PC-9 (cell line): Measurements from ENCODE around the gene ENSA. TPM values are rescaled to one million over a fixed set of nuclear protein-coding genes. Genes with fewer than 3 reads are reported as not detected.
"Not testable (repeated sequence)": the region's sequence is repeated elsewhere in the genome, so short reads cannot be mapped to it uniquely, and the experiment has no call there.

ENCODE experiments used
- BruUV-seq: library from RNA; stranded (reverse); fragments of 400-500 nt; replicated peaks from 2 replicates; lab custom pipeline; 2021; lab: Mats Ljungman, UMichigan
- CTCF ChIA-PET: fragments of 300-600 bp; sonication (Branson Sonifier 250); formaldehyde crosslinking; loops from one replicate; lab custom pipeline; 2022; ENCODE audit warnings: antibody characterized with exemption; lab: Charles Lee
- POLR2A ChIA-PET: fragments of 300-600 bp; sonication (Branson Sonifier 250); formaldehyde crosslinking; loops from one replicate; lab custom pipeline; 2022; ENCODE audit warnings: antibody characterized with exemption; ENCODE audit not compliant: unreplicated experiment; lab: Charles Lee
- DNase-seq, 2 experiments: peaks; one replicate each; pipeline versions ENCODE4 v3.0.0 to v3.0.0-alpha.2; 2015 to 2022; ENCODE audit warnings: mixed read lengths in 1 of 2
- H2AFZ ChIP-seq: fragments of 200-600 bp; sonication (generic); 2 replicates; pipeline ENCODE4 v1.8.1; 2017; ENCODE audit warnings: antibody characterized with exemption
- H3F3A ChIP-seq: fragments of 200-600 bp; sonication (generic); 2 replicates; pipeline ENCODE4 v1.8.1; 2017; ENCODE audit warnings: antibody characterized with exemption, mild to moderate bottlenecking, low read depth; ENCODE audit not compliant: insufficient read depth
- H3K27ac ChIP-seq: fragments of 200-600 bp; sonication (generic); 2 replicates; pipeline ENCODE4 v1.6.1; 2016; ENCODE audit warnings: mixed run types
- H3K27me3 ChIP-seq: fragments of 200-600 bp; sonication (generic); 2 replicates; pipeline ENCODE4 v1.6.1; 2016; ENCODE audit warnings: low read depth, mixed run types; ENCODE audit not compliant: insufficient read depth
- H3K36me3 ChIP-seq: fragments of 200-600 bp; sonication (generic); 2 replicates; pipeline ENCODE4 v1.6.1; 2016; ENCODE audit warnings: low read depth, mixed run types
- H3K4me1 ChIP-seq: fragments of 200-600 bp; sonication (generic); replicated peaks from 2 replicates; pipeline ENCODE4 v1.6.1; 2016; ENCODE audit warnings: mixed run types; ENCODE audit not compliant: insufficient read depth
- H3K4me2 ChIP-seq: fragments of 200-600 bp; sonication (generic); 2 replicates; pipeline ENCODE4 v1.6.1; 2017; ENCODE audit warnings: mixed run types
- H3K4me3 ChIP-seq: fragments of 200-600 bp; sonication (generic); 2 replicates; pipeline ENCODE4 v1.6.1; 2016; ENCODE audit warnings: mixed run types
- H3K79me2 ChIP-seq: fragments of 200-600 bp; sonication (generic); 2 replicates; pipeline ENCODE4 v1.6.1; 2017; ENCODE audit warnings: low read depth, mixed run types
- H3K9me2 ChIP-seq: fragments of 200-600 bp; sonication (generic); 2 replicates; pipeline ENCODE4 v1.8.1; 2017; ENCODE audit warnings: mild to moderate bottlenecking; ENCODE audit not compliant: insufficient read depth
- H3K9me3 ChIP-seq: fragments of 200-600 bp; sonication (generic); 2 replicates; pipeline ENCODE4 v1.8.1; 2016; ENCODE audit warnings: low read depth; ENCODE audit not compliant: insufficient read depth
- H4K20me1 ChIP-seq: fragments of 200-600 bp; sonication (generic); 2 replicates; pipeline ENCODE4 v1.8.1; 2017; ENCODE audit not compliant: insufficient read depth
- EZH2 ChIP-seq: fragments of 200-600 bp; sonication (generic); IDR thresholded peaks from 2 replicates; pipeline ENCODE4 v1.8.0; 2017; ENCODE audit warnings: antibody characterized with exemption, low read depth
- intact Hi-C: fragments of 100-400 bp; cut with micrococcal nuclease; formaldehyde crosslinking; loops from one replicate; pipeline ENCODE4 v1.10.0; 2022; ENCODE audit not compliant: unreplicated experiment
- total RNA-seq: library from RNA; stranded (reverse); gene quantifications from 2 replicates; pipeline ENCODE4 v1.2.3, GENCODE V29; 2021
- TF ChIP-seq, protein P1 (sequence below): fragments of 200-600 bp; sonication (generic); conservative IDR thresholded peaks from 2 replicates; pipeline ENCODE4 v1.6.1; 2017; ENCODE audit warnings: mixed run types, antibody characterized with exemption, mild to moderate bottlenecking, moderate library complexity

The ENSA gene
- total RNA-seq, 1 experiment from 2014 or later = 229 TPM

DNA sequence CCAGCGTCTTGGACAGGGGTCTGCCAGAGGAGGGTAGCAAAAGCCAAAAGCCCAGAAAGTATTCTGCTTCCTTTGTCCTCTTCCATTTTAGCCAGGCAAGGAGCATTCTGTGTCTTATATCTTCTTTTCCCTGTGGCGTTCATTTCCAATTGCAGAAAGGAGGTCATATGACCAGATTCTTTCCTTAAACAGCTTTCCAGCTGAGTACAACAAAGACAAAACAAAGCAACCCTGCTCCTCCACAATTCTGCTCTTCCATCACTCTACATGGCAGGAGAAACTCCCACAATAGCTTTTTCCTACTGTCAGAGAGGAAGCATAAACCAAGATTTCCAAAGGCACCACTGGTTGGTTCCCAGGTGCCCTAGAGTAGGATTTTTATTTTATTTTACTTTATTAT, 19.7 kb downstream of the ENSA start:
- peaks cover 44% of the 10 kb centered on the region for H3K79me2 ChIP-seq
- H3K4me1 ChIP-seq = peaks cover 58% of the 10 kb centered on the region
- no peak overlapping the region for H2AFZ ChIP-seq
- no peaks in the 10 kb centered on the region for H3K9me3 ChIP-seq
- ChIA-PET CTCF (interaction anchor here (0.5 kb wide), 1 partner anchor 49 kb away, joined by 5 read pairs; no protein-coding TSS in a partner anchor), POLR2A (interaction anchor here (0.7 kb wide), 1 partner anchor 978 kb away, joined by 5 read pairs; no protein-coding TSS in a partner anchor)
- TF ChIP-seq EZH2 = no peak
- TF ChIP-seq, protein P1, sequence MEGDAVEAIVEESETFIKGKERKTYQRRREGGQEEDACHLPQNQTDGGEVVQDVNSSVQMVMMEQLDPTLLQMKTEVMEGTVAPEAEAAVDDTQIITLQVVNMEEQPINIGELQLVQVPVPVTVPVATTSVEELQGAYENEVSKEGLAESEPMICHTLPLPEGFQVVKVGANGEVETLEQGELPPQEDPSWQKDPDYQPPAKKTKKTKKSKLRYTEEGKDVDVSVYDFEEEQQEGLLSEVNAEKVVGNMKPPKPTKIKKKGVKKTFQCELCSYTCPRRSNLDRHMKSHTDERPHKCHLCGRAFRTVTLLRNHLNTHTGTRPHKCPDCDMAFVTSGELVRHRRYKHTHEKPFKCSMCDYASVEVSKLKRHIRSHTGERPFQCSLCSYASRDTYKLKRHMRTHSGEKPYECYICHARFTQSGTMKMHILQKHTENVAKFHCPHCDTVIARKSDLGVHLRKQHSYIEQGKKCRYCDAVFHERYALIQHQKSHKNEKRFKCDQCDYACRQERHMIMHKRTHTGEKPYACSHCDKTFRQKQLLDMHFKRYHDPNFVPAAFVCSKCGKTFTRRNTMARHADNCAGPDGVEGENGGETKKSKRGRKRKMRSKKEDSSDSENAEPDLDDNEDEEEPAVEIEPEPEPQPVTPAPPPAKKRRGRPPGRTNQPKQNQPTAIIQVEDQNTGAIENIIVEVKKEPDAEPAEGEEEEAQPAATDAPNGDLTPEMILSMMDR = no peak
- BruUV-seq = no TSS peak
- H3K4me3 ChIP-seq = no peak overlapping the region
- no peaks in the 10 kb centered on the region for H4K20me1 ChIP-seq
- H3K4me2 ChIP-seq = no peak overlapping the region
- peaks cover 67% of the 10 kb centered on the region for H3F3A ChIP-seq
- H3K27ac ChIP-seq = peak overlapping the region; percentile 97
- H3K36me3 ChIP-seq = peaks cover 4% of the 10 kb centered on the region; the same call in 1 of the 2 replicates
- no peak for DNase-seq
- H3K9me2 ChIP-seq = no peaks in the 10 kb centered on the region
- intact Hi-C loops = loop anchor here (2.0 to 5.0 kb wide), 2 partner anchors 31 to 47 kb away; partner anchors contain the start of gene MCL1
- no peaks in the 10 kb centered on the region for H3K27me3 ChIP-seq

DNA sequence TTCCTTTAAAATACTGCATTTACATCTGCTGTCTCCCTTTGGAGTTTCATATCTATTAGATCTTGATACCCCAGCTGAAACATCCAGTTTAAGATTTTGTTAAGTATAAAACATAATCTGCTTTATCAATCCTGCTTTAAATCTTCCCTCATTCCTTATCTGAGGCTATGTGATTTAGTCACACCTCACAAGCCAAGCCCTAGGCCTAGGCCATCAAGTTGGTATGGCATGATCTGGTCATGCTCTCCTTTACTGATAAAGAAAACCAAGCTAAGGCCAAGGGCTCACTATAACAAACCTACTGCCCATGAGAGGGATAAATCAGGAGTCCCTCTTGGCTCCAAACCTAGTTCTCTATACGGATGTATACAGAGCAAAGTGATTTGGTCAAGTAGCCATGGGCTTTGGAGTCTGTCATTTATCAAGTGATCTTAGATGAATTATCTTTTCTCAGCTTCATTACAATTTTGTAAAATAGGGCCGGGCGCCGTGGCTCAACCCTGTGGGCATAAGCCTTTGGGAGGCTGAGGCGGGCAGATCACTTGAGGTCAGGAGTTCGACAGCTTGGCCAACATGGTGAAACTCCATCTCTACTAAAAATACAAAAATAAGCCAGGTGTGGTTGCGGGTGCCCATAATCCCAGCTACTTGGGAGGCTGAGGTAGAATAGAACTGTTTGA, 22.8 kb downstream of the ENSA start:
- Histone ChIP-seq H4K20me1 (no peaks in the 10 kb centered on the region), H3K79me2 (peaks cover 42% of the 10 kb centered on the region), H3K27me3 (no peaks in the 10 kb centered on the region), H3K36me3 (no peaks in the 10 kb centered on the region), H3F3A (peaks cover 52% of the 10 kb centered on the region), H3K4me3 (no peak overlapping the region), H3K4me2 (no peak overlapping the region), H2AFZ (no peak overlapping the region), H3K9me3 (no peaks in the 10 kb centered on the region), H3K4me1 (peaks cover 44% of the 10 kb centered on the region), H3K9me2 (no peaks in the 10 kb centered on the region), H3K27ac (peak overlapping the region; percentile 18; the same call in 1 of the 2 replicates)
- no peak for DNase-seq
- CTCF ChIA-PET = no interaction called here
- POLR2A ChIA-PET = interaction anchor here (0.7 kb wide), 1 partner anchor 168 kb away, joined by 4 read pairs; no protein-coding TSS in a partner anchor
- TF ChIP-seq, protein P1 = no peak
- TF ChIP-seq EZH2 = no peak
- intact Hi-C loops = no loop called here
- no TSS peak for BruUV-seq

DNA sequence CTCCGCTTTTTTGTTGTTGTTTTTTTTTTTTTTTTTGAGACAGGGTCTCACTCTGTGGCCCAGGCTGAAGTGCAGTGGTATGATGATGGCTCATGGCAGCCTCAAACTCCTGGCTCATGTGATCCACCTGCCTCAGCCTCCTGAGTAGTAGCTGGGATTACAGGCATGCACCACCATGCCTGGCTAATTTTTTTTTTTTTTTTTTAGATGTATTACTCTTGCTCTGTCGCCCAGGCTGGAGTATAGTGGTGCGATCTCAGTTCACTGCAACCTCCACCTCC, 24.0 kb downstream of the ENSA start:
- Histone ChIP-seq H3F3A (peaks cover 40% of the 10 kb centered on the region), H3K4me1 (peaks cover 32% of the 10 kb centered on the region), H3K27ac (peak overlapping the region; percentile 88), H3K4me2 (peak overlapping the region; percentile 61; the same call in 1 of the 2 replicates), H3K79me2 (peaks cover 35% of the 10 kb centered on the region)
- CTCF ChIA-PET = interaction anchor here (0.6 to 0.7 kb wide), 4 partner anchors 22 to 1397 kb away, joined by 3 to 8 read pairs (median 4); no protein-coding TSS in a partner anchor
- H3K36me3 ChIP-seq, intact Hi-C loops, H2AFZ ChIP-seq, H3K9me2 ChIP-seq, DNase-seq, H3K4me3 ChIP-seq, H3K9me3 ChIP-seq, BruUV-seq, H4K20me1 ChIP-seq, H3K27me3 ChIP-seq: not testable (repeated sequence)
- POLR2A ChIA-PET = interaction anchor here (0.7 to 1.1 kb wide), 2 partner anchors 26 to 46 kb away, joined by 3 to 6 read pairs; partner anchors contain the start of gene MCL1
